HG02759 (cell line): ENCODE results near the gene PHC2.

Source experiments
- ATAC-seq: cut with Tn5 transposase; IDR thresholded peaks from one replicate; pipeline ENCODE4 v1.9.1; 2021; ENCODE audit warnings: mild to moderate bottlenecking, moderate library complexity; ENCODE audit not compliant: unreplicated experiment

The PHC2 gene

DNA sequence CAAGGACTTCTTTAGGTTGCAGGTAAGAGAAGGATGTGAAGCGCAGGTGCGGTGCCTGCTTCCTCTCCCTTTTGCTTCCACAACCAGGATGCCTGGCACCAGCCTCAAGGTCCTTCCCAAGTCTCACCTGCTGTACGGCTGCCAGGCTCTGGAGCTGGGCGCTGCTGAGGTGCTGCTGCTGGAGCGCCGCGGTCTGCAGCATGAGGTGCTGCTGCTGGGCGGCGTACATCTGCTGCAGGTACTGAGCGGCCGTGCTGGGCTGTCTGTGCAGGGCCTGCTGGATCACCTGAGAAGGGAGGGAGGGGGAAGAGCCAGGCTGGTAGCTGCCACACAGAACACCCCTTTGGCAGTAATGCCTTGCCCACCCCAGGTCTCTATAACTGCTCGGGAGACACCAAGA, 58.7 kb downstream of the PHC2 start:
- ATAC-seq: no peak

DNA sequence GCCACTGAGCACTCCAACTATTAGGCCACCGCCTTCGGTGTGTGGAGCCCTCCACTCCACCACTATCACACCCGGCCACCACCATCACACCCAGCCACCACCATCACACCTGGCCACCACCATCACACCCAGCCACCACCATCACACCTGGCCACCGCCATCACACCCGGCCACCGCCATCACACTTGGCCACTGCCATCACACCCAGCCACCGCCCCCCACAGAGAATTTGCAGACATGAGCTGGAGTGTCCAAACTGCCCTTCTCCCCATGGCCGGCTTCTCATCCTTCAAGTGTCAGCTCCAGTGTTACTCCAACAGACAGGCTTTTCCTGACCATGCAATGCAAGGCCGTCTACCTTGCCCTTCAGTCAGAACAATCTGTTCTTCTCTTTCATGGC, 59.6 kb downstream of the PHC2 start:
- ATAC-seq: no peak

DNA sequence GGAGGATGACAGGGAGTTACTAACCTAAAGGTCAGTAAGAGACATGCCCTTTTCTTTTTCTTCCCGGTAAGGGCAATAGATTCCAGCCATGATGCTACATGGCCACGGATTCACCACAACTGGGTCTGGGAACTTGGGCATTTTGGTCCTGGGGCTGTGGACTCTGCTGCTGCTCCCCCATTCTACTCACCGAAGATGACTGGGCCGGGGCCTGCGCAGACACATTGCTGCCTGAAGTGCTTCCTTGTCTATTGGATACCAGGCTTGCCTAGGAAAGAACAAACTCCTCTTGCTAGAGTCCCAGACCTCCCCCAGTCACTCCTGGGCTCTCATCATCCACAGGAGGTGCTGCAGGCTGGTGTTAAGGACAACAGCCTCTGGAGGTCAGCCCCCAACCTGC, 60.1 kb downstream of the PHC2 start:
- no peak for ATAC-seq

DNA sequence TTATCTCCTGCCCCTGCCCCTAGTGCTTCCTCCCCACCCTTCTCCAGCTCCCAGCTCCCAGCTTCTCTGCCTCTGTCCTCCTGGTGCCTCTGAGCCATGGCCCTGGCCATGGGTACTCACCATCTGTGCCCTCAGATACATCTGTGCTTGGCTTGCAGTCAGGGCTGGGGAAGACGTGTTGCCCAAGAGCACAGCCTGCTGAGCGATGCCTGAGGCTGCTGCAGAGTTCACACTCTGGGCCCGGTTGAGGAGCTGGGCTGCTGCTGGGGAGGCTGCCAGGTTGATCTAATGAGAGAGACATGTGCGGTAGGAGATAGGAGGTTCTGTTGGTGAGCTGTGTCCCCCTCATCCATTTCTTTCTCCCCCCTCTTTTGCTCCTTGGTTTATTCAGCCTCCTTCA, 60.6 kb downstream of the PHC2 start:
- ATAC-seq: no peak

DNA sequence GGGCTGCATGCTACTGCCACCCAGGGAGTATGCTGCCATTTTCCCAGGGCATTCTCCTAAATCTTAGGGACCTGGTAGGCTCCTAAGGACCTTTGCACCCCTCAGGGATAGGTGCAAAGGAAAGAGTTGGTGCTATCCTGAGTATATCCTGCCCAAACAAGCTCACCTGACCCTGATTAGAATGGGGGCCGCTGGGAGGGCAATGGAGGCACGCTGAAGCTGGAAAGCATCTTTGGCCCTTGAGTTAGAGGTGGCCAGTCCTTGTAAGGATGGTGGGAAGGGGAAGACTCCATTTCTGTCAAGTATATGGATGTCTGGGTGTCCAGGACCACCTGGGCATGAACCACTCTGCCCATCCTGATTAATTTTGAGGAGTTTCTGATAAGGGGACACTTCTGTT, 61.1 kb downstream of the PHC2 start:
- no peak for ATAC-seq

DNA sequence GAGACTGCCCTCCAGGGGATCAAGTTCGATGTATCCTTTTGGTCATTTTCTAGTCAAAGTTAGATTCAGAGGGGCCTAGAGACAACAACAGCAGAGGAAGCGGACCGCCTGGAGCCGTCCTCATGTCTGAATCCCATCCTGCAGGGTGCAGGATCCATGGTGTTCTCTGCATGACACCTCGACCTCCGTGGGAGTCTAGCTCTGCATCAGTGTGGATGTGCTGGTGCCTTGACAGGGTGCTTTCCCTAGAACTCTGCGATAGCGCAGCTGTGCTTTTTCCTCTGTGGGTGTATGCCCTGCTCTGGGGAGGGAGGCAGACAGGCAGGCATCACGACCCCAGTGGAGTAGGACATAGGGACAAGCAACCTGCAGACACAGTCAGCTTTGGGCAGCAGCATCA, 61.8 kb downstream of the PHC2 start:
- no peak for ATAC-seq

DNA sequence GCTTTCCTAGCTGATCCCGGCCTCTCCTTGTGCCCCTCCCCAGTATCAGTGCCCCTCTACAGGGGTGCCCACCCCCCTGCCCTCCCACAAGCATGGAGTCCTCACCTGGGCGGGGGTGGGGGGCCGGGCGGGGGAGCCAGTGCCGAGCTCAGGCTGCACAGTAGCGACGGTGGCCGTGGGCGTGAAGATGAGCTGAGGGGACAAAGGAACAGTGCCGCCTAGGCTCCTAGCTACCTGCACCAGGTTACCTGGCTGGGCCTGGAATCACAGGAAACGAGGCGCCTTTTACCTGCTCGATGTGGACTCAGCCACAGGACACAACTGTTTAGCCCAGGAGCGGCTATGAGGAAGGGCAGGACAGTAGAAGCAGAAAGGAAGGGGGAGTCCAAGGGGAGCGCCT, 62.5 kb downstream of the PHC2 start:
- ATAC-seq: no peak

DNA sequence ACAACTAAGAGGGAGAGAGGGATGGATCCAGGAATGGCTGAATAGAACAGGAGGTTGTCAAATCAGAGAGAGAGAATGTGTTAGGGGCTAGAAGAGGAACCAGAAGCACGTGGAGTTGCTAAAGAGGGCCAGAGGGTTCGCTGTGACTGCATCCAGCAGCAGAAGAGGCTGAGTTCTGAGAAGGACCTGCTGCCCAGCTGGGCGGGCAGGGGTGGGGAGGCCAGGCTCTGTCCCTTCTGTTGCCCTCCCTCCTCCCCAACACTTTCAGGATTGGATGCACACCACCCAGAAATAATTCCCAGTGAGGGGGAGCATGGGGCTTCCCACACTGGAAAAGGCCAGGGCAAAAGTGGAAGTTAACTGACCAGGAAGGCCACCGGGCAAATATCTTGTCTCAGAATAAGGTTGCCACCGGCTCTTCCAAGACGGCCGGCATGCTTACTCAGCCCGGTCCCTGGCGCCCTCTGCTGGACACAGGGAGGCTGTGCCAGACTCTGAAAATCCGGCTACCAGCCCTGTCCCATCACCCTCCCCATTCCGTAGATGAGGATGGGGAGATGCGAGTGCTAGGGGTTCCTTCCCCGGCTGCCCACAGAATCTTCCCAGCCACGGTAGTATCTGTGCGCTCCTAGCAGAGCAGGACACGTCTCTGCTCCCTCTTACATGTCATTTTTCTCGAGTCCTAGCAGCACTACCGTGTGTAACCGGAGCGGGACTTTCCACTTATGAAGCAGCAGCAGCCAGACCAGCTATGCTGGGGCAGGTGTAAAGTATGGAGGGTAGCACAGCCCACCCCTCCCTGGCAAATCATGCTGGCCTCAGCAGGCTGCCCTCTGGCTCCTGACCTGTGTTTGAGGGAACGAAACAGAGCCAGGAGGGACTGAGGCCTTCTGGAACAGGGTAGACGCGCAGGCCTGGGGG, 63.1 kb downstream of the PHC2 start:
- peak; percentile 70 for ATAC-seq

DNA sequence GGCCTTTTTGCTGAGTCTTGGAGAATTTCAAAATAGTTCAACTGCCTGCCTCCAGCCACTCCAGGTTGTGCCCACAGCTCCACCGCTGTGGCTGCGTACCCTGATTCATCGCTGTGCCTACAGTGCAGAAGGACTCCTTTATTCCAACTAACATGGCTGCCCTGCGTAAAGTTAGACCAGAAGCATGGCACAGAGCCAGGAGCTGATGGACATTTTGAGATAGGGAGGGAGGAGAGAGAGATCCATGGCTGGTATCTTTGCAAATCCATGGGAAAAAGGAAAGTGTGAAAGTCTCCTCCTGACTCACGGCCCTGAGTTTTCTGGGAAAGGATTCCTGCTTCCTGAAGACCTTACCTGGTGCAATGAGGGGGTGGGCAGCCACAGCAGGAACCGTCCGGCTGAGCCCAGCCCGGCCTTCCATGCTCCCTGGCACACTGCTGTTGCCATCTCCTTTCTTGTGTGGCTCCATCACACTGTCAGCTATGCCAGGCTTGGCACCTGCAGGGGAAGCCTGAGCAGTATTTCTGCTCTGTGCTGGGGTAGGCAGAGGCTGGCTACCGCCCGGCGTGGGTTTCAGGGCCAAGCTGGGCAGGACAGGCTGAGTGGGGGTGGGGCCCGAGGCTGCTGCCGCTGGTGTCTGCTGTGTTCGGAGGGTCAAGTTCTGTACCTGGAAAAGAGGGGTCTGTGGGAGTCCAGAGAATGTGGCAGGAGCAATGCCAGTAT, 64.0 kb downstream of the PHC2 start:
- ATAC-seq: no peak

DNA sequence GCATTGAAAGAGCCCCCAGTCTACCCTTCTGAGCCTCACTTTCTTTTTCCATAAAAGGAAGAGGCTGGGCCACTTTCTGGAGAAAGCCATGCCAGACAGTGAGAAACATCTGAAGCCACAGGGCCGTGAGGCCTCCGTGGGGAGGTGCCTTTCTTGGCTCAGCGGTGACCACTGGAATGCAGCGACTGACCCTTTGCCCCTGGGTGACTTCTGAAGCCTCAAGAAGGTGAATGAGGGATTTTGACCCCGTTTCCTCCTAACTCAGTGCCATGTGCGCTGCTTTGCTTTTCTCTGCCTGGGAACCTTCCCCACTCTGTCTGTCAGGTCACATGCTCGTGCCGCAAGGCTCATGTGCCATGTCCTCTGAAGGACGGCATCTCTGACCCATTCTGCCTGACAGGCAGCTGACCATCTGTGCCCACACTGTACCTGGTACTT, 65.3 kb downstream of the PHC2 start:
- no peak for ATAC-seq

DNA sequence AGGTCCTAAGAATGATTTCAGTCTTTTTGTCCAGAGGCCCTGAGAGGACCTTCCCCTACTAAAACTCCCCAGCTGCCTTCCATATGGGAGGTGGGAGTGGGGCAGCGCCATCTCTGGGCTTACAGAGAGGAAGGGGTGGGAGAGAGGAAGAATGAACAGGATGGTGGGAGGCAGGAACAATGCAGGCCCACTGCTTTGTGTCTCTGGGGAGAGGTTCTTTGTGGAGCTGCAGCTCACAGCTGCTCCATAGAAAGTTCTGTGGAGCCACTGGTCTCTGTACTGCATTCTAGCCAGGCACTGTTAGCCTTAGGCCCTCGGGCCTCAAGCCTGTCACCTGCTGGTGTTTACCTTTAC, 66.4 kb downstream of the PHC2 start:
- ATAC-seq: no peak

DNA sequence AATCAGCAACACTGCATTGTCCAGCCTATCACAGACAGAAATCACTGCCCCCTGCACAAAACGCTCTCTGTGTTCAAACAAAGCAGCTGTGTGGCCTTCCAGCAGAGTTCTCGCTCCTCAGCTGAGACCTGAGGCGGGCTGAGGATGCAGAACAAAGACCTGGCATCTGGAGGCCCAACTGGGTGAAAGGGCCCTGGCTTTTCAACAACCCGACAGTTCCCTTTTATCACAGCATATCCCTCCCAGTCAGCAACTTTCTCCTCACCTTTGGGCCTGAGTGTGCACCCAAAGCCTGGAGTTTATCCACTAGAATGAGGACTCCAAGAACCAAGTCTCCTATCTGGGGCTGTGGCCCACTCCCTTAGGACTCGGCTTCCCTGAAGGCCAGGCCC, 67.4 kb downstream of the PHC2 start:
- ATAC-seq: no peak

DNA sequence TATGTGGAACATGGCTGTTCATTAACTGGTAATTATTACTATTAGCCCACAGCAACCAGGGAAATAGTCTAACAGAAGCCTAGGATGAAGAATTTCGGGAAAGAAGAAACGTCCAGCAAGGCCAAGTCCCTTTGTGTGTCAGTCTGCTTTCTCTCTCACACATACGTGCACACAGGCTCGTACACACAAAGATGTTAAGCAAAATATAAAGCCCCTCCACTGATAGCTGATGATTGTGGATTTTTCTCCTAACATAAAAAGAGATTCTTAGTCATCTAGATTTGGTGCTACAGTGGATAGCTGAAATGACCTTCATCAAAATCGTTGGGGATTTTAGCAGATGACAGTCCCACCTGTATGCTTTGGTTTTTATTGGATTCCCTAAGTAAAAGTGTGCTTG, 67.9 kb downstream of the PHC2 start:
- ATAC-seq: no peak

DNA sequence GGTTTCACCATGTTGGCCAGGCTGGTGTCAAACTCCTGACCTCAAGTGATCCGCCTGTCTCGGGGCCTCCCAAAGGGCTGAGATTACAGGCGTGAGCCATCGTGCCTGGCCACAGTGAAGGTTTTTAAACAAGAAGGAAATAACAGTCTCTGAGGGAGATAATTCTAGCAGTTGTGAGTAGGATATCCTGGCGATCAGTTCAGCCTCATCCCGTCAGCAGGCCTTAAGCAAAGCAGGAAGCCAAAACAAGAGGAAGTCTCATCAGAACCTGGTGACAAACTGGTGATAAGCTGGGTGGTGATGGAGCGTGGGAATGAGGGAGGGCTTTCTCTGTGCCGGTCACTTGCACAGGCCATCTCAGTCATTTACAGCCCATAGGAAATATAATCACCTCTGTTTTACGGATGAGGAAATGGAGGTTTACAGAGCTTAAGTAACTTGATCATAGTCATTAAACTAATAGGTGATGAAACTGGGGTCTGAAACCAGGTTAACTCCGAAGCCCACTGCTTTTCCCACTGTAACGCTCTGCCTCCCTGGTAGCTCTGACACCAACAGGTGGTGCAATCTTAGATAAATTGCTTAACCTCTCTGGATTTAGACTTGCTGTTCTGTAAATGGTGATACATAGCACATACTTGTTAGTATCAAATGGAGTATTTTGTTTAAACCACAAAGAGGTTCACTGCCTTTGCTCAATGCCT, 69.2 kb downstream of the PHC2 start:
- no peak for ATAC-seq

DNA sequence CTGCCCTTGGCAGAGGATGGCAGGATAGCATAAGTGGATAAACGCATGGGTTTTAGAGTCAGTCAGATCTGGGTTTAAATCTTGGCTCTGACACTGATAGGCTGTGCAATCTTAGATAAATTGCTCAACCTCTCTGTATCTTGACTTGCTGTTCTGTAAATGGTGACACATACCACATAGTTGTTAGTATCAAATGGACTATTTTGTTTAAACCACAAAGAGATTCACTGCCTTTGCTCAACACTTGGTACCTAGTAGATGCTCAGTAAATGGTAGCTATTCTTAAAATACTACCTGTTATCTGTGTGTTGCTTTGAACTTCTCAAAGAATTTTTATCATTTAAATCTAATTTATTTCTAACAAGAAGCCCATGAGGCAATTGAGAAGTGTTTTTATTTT, 70.5 kb downstream of the PHC2 start:
- no peak for ATAC-seq

DNA sequence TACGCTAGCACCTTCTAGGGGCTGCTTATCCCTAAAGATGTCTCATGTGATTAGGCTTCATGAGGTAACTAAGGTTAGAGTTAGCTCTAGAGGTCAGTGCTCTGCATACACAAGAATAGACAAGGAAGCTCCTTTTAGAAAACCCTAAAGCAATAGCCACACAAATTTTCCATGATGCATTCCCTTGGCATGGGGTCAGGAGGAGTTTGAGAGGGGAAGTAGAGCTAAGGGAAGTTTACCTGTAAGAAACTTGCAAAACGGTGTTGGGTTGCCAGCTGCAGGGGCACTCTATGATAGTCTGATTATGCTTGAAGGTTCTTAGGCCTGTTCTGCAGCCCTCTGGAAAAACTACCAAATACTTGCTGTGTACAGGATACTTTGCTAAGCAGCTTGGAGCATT, 71.0 kb downstream of the PHC2 start:
- ATAC-seq: no peak

DNA sequence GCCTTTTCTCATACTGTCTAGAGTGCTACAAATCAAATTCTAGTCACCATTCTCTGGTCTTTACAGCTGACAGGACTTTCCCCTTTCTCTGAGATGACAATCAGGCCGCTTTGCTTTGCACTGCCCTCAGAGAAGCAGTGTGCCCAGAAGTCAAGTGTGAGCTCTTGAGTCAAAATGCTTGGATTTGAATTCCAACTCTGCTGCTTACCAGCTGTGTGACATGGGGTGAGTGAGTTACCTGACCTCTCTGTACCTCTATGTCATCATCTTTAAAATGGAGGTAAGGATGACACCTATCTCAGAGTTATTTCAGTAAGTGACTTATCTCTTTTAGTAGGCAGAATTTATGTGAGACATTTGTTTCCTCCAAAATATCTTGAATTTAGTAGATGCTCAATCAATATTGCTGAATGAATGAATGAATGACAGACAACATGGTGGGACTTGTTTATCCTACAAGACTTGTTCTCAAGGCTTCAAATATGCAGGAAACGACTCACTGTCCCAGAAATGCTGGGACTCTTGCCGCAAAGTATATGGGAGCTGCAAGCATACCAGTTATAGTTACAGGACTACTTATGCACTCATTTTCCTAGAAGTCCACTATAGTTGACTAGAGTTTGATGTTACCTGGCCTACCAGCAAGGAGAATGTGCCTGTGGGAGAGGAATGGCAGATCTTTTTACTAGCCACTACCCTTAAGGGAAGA, 71.9 kb downstream of the PHC2 start:
- no peak for ATAC-seq

DNA sequence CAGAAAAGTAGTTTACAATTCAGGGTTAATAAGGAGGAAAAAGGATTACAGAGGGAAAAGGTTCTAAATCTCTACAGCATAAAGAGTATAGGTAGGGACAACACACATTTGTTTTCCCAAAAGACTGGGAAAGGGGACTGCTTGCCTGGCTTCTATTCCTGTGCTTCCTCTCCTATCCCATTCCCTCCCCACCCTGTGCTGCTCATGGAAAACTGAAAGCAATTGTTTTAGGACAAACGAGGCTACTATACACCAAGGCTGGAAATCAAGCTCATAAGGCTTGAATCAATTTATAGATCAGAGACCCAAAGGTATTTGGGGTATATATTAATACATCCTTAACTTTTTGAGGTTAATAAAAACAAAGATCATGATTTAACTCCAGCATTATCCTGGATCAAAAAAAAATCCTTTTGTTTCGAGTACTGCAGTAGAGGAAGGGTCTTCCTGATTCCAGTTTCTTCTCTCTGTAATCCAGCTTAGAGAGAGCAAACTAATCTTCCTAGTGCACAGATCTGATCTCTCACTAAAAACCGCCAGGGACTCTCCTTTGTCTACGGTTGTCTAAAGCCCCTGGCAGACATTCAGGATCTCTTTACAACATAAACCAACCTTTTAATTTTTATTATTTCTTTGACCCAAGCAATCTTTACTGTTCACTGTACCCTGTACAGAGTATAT, 72.6 kb downstream of the PHC2 start:
- ATAC-seq: no peak

DNA sequence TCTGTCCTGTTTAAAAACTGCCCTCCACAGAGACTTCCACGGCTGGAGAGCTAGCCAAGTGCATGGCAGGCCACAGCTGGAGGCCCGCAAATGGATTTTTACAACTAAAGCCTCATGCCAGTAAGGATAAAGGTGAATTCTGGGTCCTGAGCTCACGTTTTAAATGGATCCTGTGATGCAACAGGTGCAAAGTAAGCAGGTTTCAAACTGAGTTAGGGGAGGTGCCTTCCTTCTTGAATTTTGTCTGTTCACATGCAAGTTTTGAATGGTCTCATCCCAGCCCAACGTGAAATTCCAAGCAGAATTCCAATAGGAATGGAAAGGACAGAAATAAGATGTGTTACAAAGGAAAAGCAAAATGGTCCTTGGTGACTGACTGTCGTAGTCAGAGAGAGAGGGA, 73.8 kb downstream of the PHC2 start:
- no peak for ATAC-seq

DNA sequence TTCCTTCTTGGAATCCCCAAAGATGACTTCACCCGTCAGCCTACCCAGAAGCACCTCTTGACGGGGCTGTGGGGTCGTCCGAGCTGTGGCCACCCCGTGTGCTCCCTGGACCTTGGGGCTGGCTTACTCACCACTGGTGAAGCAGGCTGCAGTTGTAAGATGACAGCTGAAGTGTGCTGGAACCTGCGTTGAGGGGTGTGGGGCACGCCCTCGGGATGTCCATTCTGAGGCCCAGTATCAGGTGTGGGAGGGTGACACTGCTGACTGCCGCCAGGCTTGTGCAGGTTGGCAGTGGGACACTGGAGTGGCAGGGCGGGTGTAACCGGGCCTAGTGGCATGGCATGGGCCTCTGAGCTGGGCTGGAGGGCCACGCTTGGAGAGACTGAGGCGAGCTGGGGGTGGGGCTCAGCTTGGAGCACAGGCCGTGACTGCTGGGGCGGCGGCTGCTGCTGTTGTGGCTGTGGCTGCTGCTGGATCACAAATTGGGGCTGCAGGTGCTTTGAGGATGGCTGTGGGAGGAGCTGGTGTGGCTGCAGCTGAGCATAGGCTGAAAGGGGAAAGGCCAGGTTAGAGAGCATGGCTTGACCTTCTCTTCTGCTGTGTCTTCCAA, 76.1 kb downstream of the PHC2 start:
- no peak for ATAC-seq
